ENCODE data around the gene TNIK.

- no peak for TF ChIP-seq CTCF (IDR thresholded peaks at IDR 0.05 in 8 of 11, conservative IDR thresholded peaks at IDR 0.05 in 3 of 11)
- no peak for TF ChIP-seq POLR2AphosphoS5 (IDR thresholded peaks at IDR 0.05)
Measured at GRCh38 chr3:171178714-171179113, 281.5 kb downstream of the TNIK start.
